Mammary epithelial cell (primary cell): Measurements from ENCODE around the gene ATP5F1A.

Experiments used
- EZH2 ChIP-seq: IDR thresholded peaks from 2 replicates; pipeline ENCODE4 v1.6.1; 2012; ENCODE audit warnings: low read length, inconsistent platforms, borderline replicate concordance
- TF ChIP-seq, protein P1 (sequence below), 2 donors: IDR thresholded peaks in 1 of 2; conservative IDR thresholded peaks in 1 of 2; 2 replicates each; pipeline ENCODE4 v1.5.1; 2011 to 2012; ENCODE audit warnings: inconsistent platforms in 2 of 2, low read length in 2 of 2, mild to moderate bottlenecking in 2 of 2, control low read depth in 1 of 2, low read depth in 1 of 2; ENCODE audit not compliant: insufficient read depth in 1 of 2; ENCODE audit errors: extremely low read depth in 1 of 2

DNA sequence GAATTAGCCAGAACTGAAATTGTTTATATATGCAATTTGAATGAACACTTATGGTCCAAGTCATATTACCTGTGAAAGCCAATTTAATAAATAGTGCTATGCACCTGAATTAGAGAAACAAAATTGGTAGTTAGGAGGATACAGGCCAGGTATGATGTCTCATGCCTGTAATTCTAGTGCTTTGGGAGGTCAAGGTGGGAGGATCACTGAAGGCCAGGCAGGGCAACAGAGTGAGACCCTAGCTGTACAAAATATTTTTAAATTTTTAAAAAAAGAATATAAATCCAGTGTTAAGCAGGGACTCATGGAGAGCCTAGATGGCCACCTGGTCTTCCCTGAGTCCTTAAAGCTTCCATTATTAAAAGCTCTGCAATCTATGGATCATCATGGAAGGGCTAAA lies 18.8 kb downstream of the ATP5F1A start:
- no peak for TF ChIP-seq EZH2
- TF ChIP-seq, protein P1, sequence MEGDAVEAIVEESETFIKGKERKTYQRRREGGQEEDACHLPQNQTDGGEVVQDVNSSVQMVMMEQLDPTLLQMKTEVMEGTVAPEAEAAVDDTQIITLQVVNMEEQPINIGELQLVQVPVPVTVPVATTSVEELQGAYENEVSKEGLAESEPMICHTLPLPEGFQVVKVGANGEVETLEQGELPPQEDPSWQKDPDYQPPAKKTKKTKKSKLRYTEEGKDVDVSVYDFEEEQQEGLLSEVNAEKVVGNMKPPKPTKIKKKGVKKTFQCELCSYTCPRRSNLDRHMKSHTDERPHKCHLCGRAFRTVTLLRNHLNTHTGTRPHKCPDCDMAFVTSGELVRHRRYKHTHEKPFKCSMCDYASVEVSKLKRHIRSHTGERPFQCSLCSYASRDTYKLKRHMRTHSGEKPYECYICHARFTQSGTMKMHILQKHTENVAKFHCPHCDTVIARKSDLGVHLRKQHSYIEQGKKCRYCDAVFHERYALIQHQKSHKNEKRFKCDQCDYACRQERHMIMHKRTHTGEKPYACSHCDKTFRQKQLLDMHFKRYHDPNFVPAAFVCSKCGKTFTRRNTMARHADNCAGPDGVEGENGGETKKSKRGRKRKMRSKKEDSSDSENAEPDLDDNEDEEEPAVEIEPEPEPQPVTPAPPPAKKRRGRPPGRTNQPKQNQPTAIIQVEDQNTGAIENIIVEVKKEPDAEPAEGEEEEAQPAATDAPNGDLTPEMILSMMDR (conservative IDR thresholded peaks at IDR 0.05 in 1 of 2, IDR thresholded peaks at IDR 0.05 in 1 of 2; ENCODE audit: extremely low read depth in 1 of 2, insufficient read depth in 1 of 2, low read depth in 1 of 2, low read length in 2 of 2) = no peak
